ENCODE data around the gene NUSAP1.
"Not testable (repeated sequence)": the region's sequence is repeated elsewhere in the genome, so short reads cannot be mapped to it uniquely, and the experiment has no call there.

Gene NUSAP1

DNA sequence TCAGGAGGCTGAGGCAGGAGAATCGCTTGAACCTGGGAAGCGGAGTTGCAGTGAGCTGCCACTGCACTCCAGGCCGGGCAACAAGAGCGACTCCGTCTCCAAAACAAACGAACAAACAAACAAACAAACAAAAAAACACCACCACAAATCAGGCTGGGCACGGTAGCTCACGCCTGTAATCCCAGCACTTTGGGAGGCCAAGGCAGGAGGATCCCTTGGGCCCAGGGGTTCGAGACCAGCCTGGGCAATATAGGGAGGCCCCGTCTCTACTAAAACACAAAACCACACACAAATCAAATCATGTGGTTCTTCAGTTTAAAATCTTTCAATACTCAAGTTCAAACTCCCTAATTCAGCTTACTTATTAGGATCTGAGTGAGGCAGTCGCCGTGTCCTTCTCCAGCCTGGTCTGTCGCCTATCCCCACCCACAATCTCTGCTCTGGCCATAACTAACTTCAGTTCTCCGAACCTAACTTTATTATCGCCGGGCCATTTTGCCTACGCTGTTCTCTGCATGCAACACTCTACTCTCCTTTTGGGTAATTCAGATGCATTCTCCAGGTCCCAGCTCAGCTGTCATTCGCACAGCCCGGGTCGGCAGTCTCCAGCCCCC is 83.6 kb downstream of the NUSAP1 start:
- no peaks in the 10 kb centered on the region for H3K4me1 ChIP-seq (ENCODE audit: insufficient read depth, insufficient read length)
- peak overlapping the region; percentile 90 for H3K9ac ChIP-seq (ENCODE audit: insufficient read length, low read depth)
- no peaks in the 10 kb centered on the region for H3K36me3 ChIP-seq (ENCODE audit: insufficient read depth, insufficient read length, low read length)
- H3K27me3 ChIP-seq (ENCODE audit: insufficient read depth, insufficient read length): no peaks in the 10 kb centered on the region
- no peaks in the 10 kb centered on the region for H3K9me3 ChIP-seq (ENCODE audit: insufficient read depth, low read length)
- TF ChIP-seq YY1 (IDR thresholded peaks at IDR 0.05; ENCODE audit: insufficient read depth, insufficient read length): no peak
- no peak for TF ChIP-seq SUZ12 (IDR thresholded peaks at IDR 0.05; ENCODE audit: extremely low read depth, insufficient read depth, insufficient read length)
- TF ChIP-seq ZNF274 (IDR thresholded peaks at IDR 0.05; ENCODE audit: low read depth, low read length): no peak
- no peak for DNase-seq (ENCODE audit: low read depth, low spot score)
- peak overlapping the region; percentile 83 for H3K4me3 ChIP-seq (ENCODE audit: insufficient read length, low read depth)

DNA sequence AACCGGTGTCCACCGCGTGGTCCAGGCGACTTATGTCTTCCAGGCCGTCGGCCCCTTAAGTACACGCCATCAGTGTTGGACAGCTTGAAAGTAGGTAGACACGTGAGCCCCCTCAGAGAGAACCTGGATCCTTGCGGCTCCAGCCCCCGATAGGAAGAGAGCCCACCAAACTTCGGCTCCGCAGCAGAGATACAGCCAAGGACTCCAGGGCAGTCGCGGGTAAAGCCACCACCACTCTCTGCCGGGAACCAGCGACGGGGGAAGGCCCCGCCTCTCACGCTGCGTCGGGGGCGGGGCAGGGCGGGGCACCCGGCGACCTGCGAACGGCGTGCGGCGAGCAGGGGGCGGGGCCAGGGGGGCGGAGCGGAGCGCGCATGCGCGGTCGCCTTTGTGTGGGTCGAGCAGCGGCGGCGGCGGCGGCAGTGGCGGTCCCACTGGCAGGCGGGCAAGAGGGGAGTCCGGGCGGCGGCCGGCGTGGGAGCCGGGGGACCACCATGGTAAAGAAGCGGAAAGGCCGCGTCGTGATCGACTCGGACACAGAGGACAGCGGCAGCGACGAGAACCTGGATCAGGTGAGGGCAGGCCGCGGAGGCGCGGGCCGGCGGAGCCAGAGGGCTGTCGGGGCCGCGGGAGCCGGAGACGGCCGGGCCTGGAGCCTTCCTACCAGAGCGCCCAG is 84.2 kb downstream of the NUSAP1 start, which contains the start of gene RTF1:
RTF1 (plus strand) TSS at position 354 of the 676 bp plus-strand sequence; CDS start at position 375, 21 bp downstream.
- Histone ChIP-seq H3K27me3 (ENCODE audit: insufficient read depth, insufficient read length) (no peaks in the 10 kb centered on the region), H3K9ac (ENCODE audit: insufficient read length, low read depth) (peak within 1 kb of the TSS; percentile 90), H3K9me3 (ENCODE audit: insufficient read depth, low read length) (no peaks in the 10 kb centered on the region), H3K4me3 (ENCODE audit: insufficient read length, low read depth) (peak within 1 kb of the TSS; percentile 89), H3K36me3 (ENCODE audit: insufficient read depth, insufficient read length, low read length) (no peaks in the 10 kb centered on the region), H3K4me1 (ENCODE audit: insufficient read depth, insufficient read length) (no peaks in the 10 kb centered on the region)
- peak; percentile 76 for DNase-seq (ENCODE audit: low read depth, low spot score)
- TF ChIP-seq ZNF274 (IDR thresholded peaks at IDR 0.05; ENCODE audit: low read depth, low read length): no peak
- no peak for TF ChIP-seq SUZ12 (IDR thresholded peaks at IDR 0.05; ENCODE audit: extremely low read depth, insufficient read depth, insufficient read length)
- no peak for TF ChIP-seq YY1 (IDR thresholded peaks at IDR 0.05; ENCODE audit: insufficient read depth, insufficient read length)

DNA sequence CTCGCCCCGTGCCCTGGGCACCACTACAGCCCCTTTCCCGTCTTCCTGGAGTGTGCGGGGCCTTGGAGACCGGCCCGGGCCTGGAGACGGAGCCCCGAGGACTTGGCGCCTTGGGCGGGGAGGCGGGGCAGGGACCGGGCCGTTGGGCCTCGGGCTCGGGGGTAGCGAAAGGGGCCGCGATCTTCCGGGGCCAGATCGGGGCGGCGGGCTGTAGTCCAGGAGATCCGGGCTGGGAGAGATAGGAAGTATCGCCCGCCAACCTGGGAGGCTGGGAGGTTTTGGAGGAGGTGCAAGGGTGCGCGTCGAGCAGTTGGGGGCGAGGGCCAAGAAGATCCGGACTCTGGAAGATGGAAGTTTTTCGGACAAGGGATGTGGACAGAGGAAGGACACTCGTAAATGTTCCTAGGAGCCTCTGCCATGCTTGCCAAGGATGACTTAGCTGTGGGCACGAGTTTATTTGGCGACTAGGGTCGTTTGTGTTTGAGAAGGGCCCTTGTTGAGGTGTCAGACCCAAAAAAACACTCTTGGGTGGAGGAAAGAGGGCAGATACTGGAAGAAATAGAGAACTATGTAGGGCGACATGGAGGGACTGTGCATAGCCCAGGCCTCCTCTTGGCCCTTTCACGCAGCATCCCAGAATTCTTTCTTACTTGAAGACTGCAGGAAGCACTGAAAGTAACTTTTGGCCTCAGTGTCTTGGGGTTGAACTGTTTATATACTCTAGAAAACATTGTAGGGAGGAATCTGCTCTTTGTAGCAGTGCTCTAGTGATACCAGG is 84.9 kb downstream of the NUSAP1 start:
- peak overlapping the region; percentile 84 for H3K9ac ChIP-seq (ENCODE audit: insufficient read length, low read depth)
- DNase-seq (ENCODE audit: low read depth, low spot score): no peak
- no peaks in the 10 kb centered on the region for H3K9me3 ChIP-seq (ENCODE audit: insufficient read depth, low read length)

GRCh38 chr15:41423979-41424659 is 91.4 kb downstream of the NUSAP1 start:
- Histone ChIP-seq H3K9ac (ENCODE audit: insufficient read length, low read depth) (no peak overlapping the region), H3K4me1 (ENCODE audit: insufficient read depth, insufficient read length) (no peaks in the 10 kb centered on the region), H3K27me3 (ENCODE audit: insufficient read depth, insufficient read length) (no peaks in the 10 kb centered on the region), H3K4me3 (ENCODE audit: insufficient read length, low read depth) (no peak overlapping the region), H3K36me3 (ENCODE audit: insufficient read depth, insufficient read length, low read length) (peaks cover 7% of the 10 kb centered on the region), H3K9me3 (ENCODE audit: insufficient read depth, low read length) (no peaks in the 10 kb centered on the region)
- TF ChIP-seq ZNF274 (IDR thresholded peaks at IDR 0.05; ENCODE audit: low read depth, low read length): no peak
- no peak for TF ChIP-seq YY1 (IDR thresholded peaks at IDR 0.05; ENCODE audit: insufficient read depth, insufficient read length)
- no peak for TF ChIP-seq SUZ12 (IDR thresholded peaks at IDR 0.05; ENCODE audit: extremely low read depth, insufficient read depth, insufficient read length)
- DNase-seq (ENCODE audit: low read depth, low spot score): no peak

More for the DNA sequence above, 84.9 kb downstream of the NUSAP1 start:
- no peak for TF ChIP-seq ZNF274 (IDR thresholded peaks at IDR 0.05; ENCODE audit: low read depth, low read length)
- TF ChIP-seq SUZ12 (IDR thresholded peaks at IDR 0.05; ENCODE audit: extremely low read depth, insufficient read depth, insufficient read length): no peak
- no peak for TF ChIP-seq YY1 (IDR thresholded peaks at IDR 0.05; ENCODE audit: insufficient read depth, insufficient read length)
- Histone ChIP-seq H3K4me1 (ENCODE audit: insufficient read depth, insufficient read length) (no peaks in the 10 kb centered on the region), H3K4me3 (ENCODE audit: insufficient read length, low read depth) (peak overlapping the region; percentile 89), H3K36me3 (ENCODE audit: insufficient read depth, insufficient read length, low read length) (no peaks in the 10 kb centered on the region), H3K27me3 (ENCODE audit: insufficient read depth, insufficient read length) (no peaks in the 10 kb centered on the region)

- no peaks in the 10 kb centered on the region for H3K9me3 ChIP-seq (ENCODE audit: insufficient read depth, low read length)
- H3K9ac ChIP-seq (ENCODE audit: insufficient read length, low read depth): no peak overlapping the region
- TF ChIP-seq YY1 (IDR thresholded peaks at IDR 0.05; ENCODE audit: insufficient read depth, insufficient read length) (no peak), SUZ12 (IDR thresholded peaks at IDR 0.05; ENCODE audit: extremely low read depth, insufficient read depth, insufficient read length) (no peak), ZNF274 (IDR thresholded peaks at IDR 0.05; ENCODE audit: low read depth, low read length) (no peak)
- H3K4me3 ChIP-seq (ENCODE audit: insufficient read length, low read depth): no peak overlapping the region
- DNase-seq (ENCODE audit: low read depth, low spot score): no peak
- H3K27me3 ChIP-seq (ENCODE audit: insufficient read depth, insufficient read length): no peaks in the 10 kb centered on the region
- H3K4me1 ChIP-seq (ENCODE audit: insufficient read depth, insufficient read length): no peaks in the 10 kb centered on the region
- peaks cover 7% of the 10 kb centered on the region for H3K36me3 ChIP-seq (ENCODE audit: insufficient read depth, insufficient read length, low read length)
Observed at GRCh38 chr15:41424809-41425208, 92.1 kb downstream of the NUSAP1 start.

DNA sequence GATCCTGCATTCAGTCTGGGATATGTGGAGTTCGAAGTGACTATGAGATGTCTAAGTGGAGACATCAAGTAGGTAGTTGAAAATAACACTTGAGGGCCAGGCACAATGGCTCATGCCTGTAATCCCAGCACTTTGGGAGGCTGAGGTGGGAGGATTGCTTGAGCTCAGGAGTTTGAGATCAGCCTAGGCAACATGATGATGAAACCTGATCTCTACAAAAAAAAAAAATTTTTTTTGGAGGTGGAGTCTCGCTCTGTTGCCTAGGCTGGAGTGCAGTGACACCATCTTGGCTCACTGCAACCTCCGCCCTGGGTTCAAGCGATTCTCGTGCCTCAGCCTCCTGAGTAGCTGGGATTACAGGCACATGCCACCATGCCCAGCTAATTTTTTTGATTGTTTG is 93.2 kb downstream of the NUSAP1 start:
- not testable (repeated sequence) for H3K27me3 ChIP-seq (ENCODE audit: insufficient read depth, insufficient read length); H3K9ac ChIP-seq (ENCODE audit: insufficient read length, low read depth); H3K36me3 ChIP-seq (ENCODE audit: insufficient read depth, insufficient read length, low read length); H3K9me3 ChIP-seq (ENCODE audit: insufficient read depth, low read length); DNase-seq (ENCODE audit: low read depth, low spot score); H3K4me1 ChIP-seq (ENCODE audit: insufficient read depth, insufficient read length); H3K4me3 ChIP-seq (ENCODE audit: insufficient read length, low read depth)

Measured in NT2/D1 (cell line).